Urothelium cell line (cell line): ENCODE data around the gene TGFBI.

ENCODE experiments used
- DNase-seq: peaks from one replicate; pipeline ENCODE4 v3.0.0; 2011; ENCODE audit warnings: low spot score, mixed read lengths
- FAIRE-seq: peaks from 2 replicates; lab custom pipeline; 2011; peaks lifted over from hg19 to GRCh38; lab: Jason Lieb, UNC

TGFBI gene

GRCh38 chr5:136023958-136024541 lies 4.7 kb upstream of the TGFBI start:
- FAIRE-seq (no peak), DNase-seq (no peak)

- FAIRE-seq (no peak), DNase-seq (no peak)
Measured at GRCh38 chr5:136025900-136026299, 2.9 kb upstream of the TGFBI start.

GRCh38 chr5:136026636-136027035 lies 2.2 kb upstream of the TGFBI start:
- DNase-seq (no peak), FAIRE-seq (no peak)

- DNase-seq = no peak
- no peak for FAIRE-seq
Measured at GRCh38 chr5:136027311-136027710, 1.5 kb upstream of the TGFBI start.

GRCh38 chr5:136028090-136028489 lies 698 bp upstream of the TGFBI start:
- no peak for FAIRE-seq
- DNase-seq = no peak

GRCh38 chr5:136030252-136030651 lies 1.5 kb downstream of the TGFBI start:
- FAIRE-seq = no peak
- DNase-seq = no peak

GRCh38 chr5:136030956-136031611 lies 2.3 kb downstream of the TGFBI start:
- DNase-seq (no peak), FAIRE-seq (no peak)

GRCh38 chr5:136031711-136032110 lies 2.9 kb downstream of the TGFBI start:
- DNase-seq (no peak), FAIRE-seq (no peak)

- FAIRE-seq (no peak), DNase-seq (no peak)
Measured at GRCh38 chr5:136032564-136032963, 3.8 kb downstream of the TGFBI start.

- DNase-seq (no peak), FAIRE-seq (no peak)
Measured at GRCh38 chr5:136033234-136033633, 4.4 kb downstream of the TGFBI start.

- DNase-seq (no peak), FAIRE-seq (no peak)
Measured at GRCh38 chr5:136033848-136034247, 5.1 kb downstream of the TGFBI start.

GRCh38 chr5:136034492-136034891 lies 5.7 kb downstream of the TGFBI start:
- FAIRE-seq = no peak
- no peak for DNase-seq

- no peak for FAIRE-seq
- DNase-seq = no peak
Measured at GRCh38 chr5:136034984-136035383, 6.2 kb downstream of the TGFBI start.

GRCh38 chr5:136035837-136036236 lies 7.0 kb downstream of the TGFBI start:
- DNase-seq = no peak
- peak; percentile 72 for FAIRE-seq

- FAIRE-seq = no peak
Measured at GRCh38 chr5:136036293-136036911, 7.6 kb downstream of the TGFBI start.

GRCh38 chr5:136037001-136037705 lies 8.4 kb downstream of the TGFBI start:
- peak; percentile 85 for DNase-seq
- peak; percentile 35 for FAIRE-seq

More at GRCh38 chr5:136036293-136036911, 7.6 kb downstream of the TGFBI start:
- DNase-seq = no peak

- no peak for DNase-seq
- FAIRE-seq = no peak
Measured at GRCh38 chr5:136038635-136039034, 9.8 kb downstream of the TGFBI start.

GRCh38 chr5:136039202-136039601 lies 10.4 kb downstream of the TGFBI start:
- DNase-seq (no peak), FAIRE-seq (no peak)

- no peak for FAIRE-seq
- no peak for DNase-seq
Measured at GRCh38 chr5:136040746-136041415, 12.1 kb downstream of the TGFBI start.

GRCh38 chr5:136042156-136042555 lies 13.4 kb downstream of the TGFBI start:
- no peak for DNase-seq
- no peak for FAIRE-seq

- FAIRE-seq (no peak), DNase-seq (peak; percentile 49)
Measured at GRCh38 chr5:136042665-136043121, 13.9 kb downstream of the TGFBI start.
